Activated CD4-positive, alpha-beta T cell treated with anti-CD3 and anti-CD28 coated beads, Interleukin-2, Interleukin-6, amounts not matched to agents 100 ng/mL and 50 ng/mL, durations not matched to agents 16 hours and 8 hours (primary cell): Measurements from ENCODE around the gene SIRPA.

Experiments used
- DNase-seq: peaks from one replicate; pipeline ENCODE4 v3.0.0-alpha.2; 2020

Gene SIRPA

DNA sequence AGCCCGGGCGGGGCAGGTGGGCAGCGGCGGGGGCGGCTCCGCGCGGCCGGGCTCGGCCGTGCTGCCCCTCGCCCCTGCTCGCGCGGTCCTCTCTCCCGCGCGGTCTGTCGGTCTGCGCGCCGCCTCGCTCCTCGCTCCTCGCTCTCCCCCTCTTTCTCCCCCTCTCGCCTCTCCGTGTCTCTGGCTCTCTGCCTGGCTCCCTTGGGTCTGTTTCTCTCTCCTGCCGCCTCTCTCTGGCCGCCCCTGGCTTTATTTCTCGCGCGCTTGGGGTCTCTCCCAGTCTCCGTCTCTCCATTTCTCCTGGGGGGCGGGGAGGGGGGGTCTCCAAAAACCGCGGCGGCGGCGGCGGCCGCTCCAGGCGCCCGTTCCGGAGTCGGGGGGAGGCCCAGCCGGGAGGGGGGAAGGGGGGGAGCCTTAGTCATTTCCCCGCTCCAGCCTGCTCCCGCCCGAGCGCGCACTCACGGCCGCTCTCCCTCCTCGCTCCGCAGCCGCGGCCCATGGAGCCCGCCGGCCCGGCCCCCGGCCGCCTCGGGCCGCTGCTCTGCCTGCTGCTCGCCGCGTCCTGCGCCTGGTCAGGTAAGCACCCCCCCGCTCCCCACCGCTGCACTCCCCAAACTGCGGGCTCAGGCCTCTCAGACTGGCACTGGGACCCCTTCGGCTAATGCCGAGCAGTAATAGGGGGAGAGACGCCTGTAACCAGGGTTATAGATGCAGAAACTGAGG lies at the start of gene SIRPA:
TSS of gene SIRPA (plus strand) at position 457 of the 723 bp plus-strand sequence. CDS start at position 498, 41 bp downstream.
- no peak for DNase-seq

DNA sequence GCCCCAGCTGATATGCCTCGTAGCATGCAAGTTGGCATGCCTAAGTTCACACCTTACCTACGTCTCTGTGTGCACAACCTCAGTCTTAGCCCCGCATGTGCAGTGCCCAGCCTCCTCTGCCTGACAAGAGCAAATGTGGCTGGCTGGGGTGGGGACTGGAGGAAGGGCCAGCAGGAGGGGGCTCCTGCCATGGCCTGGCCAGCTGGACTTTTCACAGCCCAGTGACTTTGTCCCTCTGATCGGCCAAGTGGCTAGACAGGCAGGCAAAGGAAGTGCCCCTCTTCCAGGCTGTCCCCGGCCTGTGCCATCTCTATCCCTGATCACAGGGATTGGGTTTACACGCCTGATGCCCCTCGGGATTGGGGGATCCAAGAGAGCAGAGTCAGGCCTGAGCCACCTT lies 49.5 kb upstream of the SIRPA start:
- DNase-seq = no peak

DNA sequence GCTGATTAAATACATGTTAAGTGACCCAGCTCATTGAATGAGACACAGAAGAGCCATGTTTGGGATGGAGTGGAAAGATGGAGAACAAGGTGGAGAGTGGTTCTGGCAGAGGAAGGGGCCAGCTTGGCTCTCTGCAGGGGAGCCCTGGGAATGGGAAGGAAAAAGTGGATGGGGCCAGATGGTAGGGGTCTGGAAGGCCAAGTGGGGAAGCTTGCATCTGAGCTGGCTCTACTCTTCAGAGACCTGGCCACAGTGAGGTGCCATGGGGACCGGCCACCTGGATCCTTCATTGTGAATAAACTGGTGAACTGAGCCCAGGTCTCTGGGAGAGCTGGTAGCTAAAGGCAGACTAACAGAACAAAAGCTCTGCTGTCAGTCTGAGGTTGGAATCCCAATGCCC lies 48.9 kb upstream of the SIRPA start:
- no peak for DNase-seq

DNA sequence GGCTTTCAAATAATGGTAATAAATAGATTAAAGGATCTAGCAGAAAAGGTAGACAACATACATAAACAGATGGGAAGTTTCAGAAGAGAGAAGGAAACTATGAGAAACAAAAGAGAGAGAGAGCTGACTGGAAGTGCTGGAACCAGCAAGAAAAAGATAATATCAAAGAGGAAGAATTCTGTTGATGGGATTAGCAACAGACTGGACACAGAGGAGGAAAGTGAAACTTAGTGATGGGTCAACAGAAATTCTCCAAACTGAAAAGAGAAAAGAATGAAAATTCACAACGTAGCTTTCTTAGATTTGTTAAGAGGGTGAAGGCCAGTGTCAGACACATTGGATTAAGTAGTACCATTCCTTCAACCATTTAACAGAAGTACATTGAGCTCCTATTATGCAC lies 48.3 kb upstream of the SIRPA start:
- DNase-seq = no peak

DNA sequence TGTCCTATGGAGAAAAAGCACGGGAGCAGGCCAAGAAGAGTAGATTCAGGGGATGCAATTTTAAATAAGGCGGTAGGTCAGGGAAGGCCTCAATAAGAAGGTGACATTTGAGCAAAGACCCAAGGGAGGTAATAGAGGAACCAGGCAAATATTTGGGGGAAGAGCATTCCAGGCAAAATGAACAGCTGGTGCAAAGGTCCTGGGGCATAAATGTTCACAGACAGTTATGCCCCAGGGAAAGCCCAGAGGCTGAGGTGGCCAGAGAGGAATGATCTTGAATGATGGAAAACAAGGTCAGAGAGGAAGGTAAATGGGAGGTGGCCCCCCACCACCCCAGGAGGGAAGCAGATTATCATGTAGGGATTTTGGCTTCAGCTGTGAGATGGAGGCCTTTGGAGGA lies 47.4 kb upstream of the SIRPA start:
- DNase-seq = no peak

DNA sequence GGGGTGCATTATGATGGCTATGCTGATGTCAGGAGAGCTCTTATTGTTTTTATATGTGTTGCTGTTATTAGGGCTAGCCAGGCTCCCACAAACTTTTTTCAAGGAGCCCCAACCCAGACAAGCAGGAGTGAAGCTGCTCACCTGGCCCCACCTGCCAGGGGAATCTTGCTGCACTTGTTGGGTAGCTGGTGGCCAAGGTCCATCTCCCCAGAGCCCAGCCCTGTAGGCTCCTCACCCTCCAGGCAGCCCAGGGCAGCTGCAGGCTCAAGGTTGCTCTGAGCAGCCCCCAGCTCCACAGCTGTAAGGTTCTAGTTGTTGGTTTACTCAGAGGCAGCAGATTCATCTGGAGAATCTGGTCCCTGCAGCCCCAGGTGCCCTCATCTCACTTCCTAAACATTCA lies 46.8 kb upstream of the SIRPA start:
- DNase-seq = no peak

DNA sequence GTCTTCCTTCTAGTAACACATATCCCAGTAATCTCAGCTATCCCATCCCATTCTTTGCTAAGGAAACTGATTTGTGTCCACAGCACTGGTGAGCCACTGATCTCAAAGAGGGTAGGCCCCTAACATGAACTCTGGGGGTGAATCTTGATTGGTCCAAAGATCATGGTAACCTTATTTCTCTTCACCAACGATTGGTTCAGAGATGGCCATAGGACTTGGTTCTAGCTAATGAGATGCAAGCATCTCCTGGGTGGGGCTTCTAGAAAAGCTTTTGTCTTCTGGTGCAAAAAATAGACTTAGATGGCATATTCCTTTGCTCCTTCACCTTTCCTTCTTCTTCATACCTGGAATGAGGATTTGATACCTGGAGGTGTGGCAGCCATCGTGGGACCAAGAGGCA lies 43.8 kb upstream of the SIRPA start:
- no peak for DNase-seq

DNA sequence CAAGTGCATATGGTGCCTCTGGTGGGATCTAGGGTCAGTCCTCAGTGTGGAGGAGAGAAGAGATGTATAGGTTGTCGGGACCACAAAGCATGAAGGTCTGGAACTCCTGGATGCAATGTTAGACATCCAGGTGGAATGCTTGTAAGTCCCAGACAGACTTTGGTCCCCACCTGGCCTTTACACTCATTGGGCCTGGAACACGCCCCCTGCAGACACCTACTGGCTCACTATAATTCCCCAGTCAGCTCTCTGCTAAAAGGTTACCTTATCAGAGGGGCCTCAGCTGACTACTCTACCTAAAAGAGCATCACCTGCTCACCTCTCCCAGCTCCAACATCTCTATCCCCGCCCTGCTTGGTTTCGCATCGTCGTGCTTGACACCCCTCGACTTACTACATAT lies 41.7 kb upstream of the SIRPA start:
- DNase-seq = no peak

DNA sequence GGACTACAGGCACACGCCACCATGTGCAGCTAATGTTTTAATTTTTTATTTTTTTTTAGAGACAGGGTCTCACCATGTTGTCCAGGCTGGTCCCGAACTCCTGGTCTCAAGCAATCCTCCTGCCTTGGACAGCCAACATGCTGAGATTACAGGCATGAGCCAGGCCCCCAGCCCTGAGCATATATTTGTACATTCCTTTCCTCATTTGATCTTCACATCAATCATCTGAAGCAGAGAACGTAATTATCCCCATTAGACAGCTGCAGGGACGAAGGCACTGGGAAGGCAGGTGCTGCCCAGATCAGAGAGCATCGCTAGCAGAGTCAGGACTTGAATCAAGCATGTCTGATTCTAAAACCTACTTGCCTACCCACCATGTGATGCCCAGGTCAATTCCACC lies 41.0 kb upstream of the SIRPA start:
- no peak for DNase-seq

DNA sequence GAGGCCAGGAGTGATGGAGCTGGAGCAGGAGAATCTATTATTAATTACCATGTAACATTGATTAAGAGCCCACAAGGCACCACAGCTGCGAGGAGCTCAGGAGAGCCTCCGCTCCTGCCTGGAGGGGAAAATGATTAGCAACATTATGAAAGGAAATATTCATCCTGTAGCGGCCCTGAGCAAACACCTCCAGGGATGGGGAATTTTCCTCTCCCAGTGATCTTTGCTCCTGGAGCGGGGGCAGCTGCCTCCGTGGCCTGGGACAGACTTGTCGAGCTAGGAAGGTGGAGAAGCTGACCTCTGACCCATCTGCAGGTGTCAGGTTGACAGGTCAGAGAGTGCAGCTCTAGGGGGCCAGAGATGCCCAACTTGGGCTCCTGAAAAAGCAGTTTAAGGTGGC lies 40.1 kb upstream of the SIRPA start:
- DNase-seq = no peak

DNA sequence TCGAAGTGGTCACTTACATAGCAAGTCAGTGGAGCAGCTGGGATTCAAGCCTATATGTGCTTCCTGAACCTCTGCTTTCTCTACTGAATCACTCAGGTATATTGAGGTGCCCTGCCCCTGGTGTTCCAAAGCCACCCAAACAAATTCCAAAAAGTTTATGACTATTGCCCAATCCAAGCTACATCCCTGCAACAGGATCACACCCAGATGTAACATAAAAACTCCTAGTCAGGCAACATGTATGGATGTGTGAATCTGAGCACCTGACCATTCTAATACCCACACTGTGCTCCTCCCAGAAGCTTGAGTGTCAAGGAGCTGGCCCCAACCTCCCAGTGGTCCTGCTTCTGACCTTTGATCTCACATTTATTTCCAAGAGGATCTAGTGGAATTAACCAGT lies 39.5 kb upstream of the SIRPA start:
- DNase-seq = no peak

DNA sequence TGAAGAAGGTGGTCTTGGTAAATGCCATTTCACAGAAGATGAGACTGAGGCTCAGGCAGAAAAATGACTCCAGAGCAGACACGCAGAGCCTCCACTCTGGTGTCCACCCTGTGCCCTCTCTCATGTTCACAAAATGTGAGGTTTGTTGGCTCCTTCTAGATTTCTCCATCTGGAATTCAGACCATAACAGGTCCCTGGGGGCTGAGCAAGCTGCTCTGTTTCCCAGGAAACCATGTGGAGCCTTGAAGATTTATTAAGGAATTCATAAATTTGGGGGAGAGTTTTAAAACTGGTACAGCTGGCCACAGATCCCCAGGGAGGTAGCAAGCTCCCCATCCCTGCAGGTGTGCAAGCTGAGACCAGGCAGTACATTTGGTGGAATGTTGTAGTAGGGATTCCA lies 38.8 kb upstream of the SIRPA start:
- DNase-seq = no peak

DNA sequence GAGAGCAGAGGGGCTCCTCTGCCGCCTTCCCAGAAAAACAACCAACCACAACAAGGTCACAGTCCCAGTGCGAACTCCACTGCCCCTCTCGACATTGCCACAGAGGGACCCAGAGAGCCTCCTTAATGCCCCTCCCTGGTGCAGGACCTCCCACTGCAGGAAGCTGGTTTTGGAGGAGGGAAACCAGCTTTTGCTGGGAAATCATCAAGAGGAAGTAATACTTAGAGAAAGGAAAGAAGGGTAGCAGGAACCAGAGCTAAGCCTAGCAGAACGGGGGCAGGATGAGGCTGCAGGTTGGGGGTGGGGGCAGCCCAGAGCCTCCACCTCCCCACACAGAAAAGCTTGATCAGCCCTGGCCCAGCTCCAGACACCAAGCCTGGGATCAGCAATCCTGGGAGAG lies 37.7 kb upstream of the SIRPA start:
- no peak for DNase-seq

DNA sequence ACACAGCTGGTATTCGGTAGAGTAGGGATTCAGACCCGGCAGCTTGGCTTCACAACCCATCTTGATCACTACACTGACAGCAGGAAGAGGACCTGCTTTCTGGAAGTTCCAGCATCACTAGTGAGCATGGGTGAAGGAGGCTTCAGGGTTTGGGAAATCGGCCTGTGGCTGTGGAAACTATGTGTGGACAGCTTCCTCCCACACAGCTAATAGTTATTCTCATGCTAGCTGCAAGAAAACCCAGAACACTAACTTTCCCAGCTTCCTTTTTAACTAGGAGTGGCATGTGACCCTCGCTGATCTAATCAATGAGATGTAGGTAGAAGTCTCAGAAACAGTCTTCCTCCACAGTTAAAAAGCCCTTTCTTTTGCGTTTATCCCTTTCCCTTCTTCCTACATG lies 36.3 kb upstream of the SIRPA start:
- DNase-seq = no peak

DNA sequence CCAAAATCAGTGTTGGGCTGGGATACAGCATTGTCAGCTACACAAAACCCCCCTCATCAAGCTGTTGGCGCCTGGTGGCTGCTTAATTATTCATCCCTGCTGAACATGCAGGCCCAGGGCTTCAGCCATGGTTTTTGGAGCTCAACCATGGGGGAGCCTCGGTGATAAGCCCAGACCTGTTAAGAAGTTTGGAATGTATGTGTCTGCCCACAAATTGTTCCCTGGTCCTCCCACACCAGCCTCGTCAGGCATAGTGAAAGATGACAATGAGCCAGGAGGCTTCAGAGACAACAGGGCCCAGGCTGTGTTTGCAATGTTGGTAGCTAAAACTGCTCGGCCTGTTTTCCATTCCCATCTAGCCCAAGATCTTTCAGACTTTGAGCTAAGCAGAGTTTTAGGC lies 34.8 kb upstream of the SIRPA start:
- DNase-seq = no peak

DNA sequence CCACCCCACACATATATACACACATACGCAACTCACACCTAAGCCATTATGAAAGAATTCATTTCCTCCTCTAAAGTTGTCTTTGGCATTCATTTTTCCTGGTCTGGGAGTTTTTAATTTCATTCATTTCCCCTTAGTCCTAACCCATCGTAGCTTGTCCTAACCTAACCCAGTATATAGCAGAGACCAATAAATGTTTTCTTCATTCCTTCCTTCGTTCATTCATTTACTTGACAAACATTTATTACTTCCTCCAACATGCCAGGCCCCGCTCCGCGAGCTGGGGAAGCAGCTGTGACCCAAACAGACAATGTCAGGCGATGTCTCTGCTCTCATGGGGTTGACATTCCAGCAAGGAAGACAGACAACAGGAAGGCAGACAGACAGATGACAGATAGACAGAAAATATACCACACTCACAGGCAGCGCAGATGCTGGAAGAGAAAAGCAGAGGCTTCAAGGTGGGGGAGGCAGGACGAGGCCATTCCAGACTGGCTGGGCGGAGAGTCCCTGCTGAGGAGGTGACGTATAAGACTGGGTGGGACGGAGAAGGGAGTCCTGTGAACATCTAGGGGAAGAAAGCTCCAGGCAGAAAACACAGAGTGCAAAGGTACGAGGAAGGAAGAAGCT lies 33.7 kb upstream of the SIRPA start:
- no peak for DNase-seq

DNA sequence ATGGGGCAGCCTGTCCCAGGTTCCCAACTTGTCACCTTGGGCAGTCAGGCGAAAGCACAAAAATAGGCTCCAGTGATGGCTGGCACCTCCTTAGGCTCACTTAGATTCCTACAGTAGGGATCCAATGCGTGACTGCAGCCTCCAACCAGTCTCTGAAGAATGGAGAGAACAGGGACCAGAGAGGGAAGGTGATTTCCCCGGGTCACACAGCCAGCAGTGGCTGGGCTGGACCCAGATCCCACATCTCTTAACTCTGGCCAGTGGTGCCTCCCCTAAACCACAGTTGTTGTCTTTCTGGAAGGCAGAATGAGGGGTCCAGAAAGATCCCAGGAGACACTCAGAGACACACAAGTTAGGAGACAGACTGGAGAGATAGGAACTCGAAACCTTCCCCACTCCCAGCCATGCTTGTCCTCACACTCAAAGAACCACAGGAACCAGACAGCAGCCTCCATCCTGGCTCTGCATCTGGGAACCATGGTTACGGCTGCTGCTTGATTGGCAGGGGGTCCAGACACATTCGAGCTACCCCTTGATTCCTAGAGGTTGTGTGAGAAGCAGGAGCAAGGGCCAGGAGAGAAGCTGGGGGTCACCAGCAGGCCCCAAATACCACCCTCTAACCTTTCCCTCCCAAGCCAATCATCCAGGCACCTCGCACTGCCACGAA lies 33.1 kb upstream of the SIRPA start:
- no peak for DNase-seq

DNA sequence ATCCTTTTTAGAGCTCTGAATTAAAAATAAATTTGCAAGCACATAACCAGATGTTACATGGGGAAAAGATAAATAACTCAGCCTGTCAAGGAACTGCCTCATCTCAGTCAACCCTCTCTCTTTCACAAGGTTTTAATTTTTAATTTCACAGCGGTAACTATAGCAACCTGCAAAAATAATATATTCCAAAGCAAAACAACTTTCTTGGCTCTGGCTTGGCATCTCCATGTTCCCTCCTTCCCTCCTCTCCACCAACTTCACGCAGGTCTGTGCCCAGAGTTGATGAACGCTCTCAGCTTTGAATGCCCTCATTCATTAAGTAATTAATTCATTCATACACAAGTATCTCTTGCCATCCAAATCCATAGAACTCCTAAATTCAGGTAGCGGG lies 32.5 kb upstream of the SIRPA start:
- no peak for DNase-seq

DNA sequence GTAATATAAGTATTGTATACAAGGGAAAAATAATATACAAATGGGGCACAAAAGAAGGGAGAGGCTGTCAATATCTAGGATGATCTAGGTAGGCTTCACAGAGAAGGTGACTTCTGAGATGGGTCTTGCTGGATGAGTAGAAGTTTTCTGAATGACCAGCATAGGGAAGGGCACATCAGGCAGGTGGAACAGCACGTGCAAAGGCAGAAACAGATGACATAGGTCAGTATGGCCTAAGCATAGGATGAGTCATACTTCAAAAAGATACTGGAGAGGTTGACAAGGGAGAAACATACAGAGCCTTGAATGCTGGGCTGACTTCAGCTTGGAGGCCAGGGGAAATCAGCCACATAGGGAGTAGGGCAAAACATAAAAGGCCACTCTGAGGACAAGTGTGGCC lies 31.9 kb upstream of the SIRPA start:
- DNase-seq = no peak

DNA sequence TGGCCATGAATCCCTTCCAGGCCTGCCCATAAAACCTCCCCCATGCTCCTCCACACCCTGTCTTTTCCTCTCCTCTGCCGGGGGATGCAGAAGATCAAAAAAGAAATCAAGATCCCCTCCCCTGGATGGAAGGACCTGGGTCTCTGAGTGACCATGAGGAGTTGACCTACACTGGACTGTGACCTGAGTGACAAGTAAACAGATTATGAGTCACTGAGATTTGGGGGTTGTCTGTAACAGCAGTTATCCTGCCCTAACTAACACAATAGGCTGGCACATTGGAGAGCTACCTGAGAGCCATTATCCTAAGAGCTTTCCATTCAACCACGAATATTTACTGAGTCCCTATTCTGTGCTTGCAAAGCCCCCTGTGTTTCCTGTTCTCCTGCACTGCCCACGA lies 28.4 kb upstream of the SIRPA start:
- DNase-seq = no peak

DNA sequence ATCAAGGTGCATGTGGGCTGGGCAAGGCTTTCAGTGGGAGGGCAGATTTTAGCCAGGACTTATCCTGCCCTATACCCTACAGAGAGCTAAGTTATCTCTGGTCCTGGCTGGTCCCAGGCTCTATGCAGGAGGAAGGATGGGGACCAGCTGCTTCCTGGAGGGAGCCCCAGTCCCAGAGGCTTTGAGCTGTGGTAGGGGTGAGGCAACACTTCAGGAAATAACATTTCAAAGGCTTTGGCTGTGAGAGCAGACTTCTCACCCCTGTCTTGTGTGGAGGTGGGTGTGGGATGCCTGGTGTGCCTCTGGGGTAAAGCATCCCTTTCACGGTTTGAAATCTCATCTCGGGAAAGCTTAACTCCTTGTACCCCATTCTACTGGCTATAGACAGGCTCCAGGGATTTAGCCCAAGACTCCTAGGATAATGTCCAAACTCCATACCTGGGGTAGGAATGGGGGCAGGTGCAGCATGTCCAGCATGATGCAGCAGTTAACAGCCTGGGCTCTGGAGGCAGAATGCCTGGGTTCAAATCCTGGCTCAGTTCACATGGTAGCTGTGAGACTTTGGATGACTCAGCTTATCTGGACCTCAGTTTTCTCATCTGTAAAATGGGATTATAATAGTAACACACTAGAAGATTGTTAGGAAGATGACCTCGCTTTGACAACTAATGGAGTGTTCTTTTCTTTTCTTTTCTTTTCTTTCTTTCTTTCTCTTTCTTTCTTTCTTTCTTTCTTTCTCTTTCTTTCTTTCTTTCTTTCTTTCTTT lies 27.5 kb upstream of the SIRPA start:
- no peak for DNase-seq

DNA sequence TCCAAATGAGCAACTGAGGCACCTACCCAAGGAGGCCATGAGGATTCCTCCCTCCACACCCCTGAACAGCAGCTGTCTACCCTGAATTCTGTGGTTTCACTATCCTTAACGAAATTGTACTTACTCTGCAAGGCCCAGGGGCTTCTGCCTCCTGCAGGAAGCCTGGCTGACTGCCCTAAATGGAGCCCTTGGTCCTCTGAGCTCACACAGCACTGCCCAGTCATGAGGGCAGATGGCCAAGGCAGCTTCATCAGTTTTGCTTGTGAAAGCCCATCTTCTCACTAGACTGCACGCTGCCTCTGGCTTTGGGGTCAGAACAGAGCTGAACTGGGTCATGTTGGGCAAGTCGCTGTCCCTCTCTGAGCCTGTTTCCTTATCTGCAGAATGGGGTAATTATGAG lies 26.4 kb upstream of the SIRPA start:
- DNase-seq = no peak

DNA sequence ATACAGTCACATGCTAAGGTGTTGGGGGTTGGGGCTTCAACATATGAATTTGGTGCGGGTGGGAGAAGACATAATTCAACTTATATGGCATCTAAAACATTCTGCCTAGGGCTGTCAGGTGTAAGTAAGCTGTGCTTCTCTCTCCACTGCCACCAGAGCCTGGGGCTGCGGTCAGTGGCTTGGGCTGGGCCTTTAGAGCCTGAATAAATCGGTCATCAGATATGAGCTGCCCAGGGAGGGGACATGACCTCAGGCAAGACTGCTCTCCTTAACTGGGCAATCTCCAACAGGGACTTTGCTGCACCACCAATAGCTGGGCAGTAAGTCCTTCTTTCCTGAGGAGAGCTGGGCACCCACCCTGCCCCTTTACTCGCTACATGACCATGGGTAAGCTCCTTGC lies 24.9 kb upstream of the SIRPA start:
- DNase-seq = no peak
